Adipose tissue (tissue), 3 donors: ENCODE data around the gene CNOT8. TPM values are rescaled to one million over a fixed set of nuclear protein-coding genes. Genes with fewer than 3 reads are reported as not detected.
"Not testable (repeated sequence)": the region's sequence is repeated elsewhere in the genome, so short reads cannot be mapped to it uniquely, and the experiment has no call there.

ENCODE experiments used
- H3K27ac ChIP-seq: one replicate; pipeline ENCODE4 v1.5.1; 2013; ENCODE audit warnings: low read depth, low read length
- WGBS, 3 donors: extraction: QIAGEN DNeasy Blood & Tissue Kit; methylation state at CpG; one replicate each; pipeline ENCODE4 v1.1.7; 2013; 5-methylcytosine and 5-hydroxymethylcytosine counted together
- polyA plus RNA-seq, 3 donors: library from polyadenylated mRNA; stranded (reverse); fragments of 200-250 nt; gene quantifications; one replicate each; pipeline ENCODE4 v1.2.3, GENCODE V29; 2013
- donor health status: healthy with polysubstance abuse.
- donor health status: Bipolar disorder and iron deficiency.
- donor health status: healthy.

The CNOT8 gene
- 10 to 100 TPM; 16.6 to 52.8 (median 52.1) TPM for polyA plus RNA-seq

DNA sequence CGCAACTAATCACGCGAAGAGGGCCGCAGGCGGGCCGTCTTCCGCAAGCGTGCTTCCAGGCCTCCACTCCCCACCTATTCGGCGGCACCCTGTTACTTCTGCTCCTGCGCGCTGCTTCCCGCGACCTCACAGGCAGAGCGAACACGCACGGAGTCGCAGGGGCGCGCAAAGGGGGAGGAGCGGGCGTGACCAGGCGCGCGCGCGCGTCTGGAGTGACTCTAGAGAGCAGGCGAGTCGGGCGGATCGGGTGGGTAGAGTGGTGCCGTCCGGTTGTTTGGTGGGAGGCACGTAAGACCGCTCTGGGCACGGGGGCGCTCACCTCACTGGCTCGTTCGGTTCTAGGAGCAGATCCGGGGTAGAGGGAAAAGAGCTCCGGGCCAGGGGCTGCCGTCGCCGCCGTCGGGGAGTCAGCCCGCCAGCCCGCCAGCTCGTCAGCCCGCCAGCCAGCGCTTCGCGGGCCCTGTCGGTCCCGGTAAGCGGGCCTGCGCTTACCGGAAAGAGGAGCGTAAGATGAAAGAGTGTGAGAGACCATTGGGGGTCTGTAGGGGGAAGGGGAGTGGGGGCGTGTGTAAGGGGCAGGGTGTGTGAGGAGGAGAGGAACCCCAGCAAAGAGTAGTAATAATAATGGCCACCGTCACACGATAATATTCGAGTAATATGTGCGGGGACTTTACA lies at the start of gene CNOT8:
TSS of gene CNOT8 (plus strand) at position 331 of the 675 bp plus-strand sequence. CDS start 4,652 bp downstream, outside the sequence.
- WGBS, 3 donors: 0 to 1% (median 0%) methylated on average over 61 to 65 of the region's 65 CpGs
- peak within 1 kb of the TSS; percentile 93 for H3K27ac ChIP-seq

DNA sequence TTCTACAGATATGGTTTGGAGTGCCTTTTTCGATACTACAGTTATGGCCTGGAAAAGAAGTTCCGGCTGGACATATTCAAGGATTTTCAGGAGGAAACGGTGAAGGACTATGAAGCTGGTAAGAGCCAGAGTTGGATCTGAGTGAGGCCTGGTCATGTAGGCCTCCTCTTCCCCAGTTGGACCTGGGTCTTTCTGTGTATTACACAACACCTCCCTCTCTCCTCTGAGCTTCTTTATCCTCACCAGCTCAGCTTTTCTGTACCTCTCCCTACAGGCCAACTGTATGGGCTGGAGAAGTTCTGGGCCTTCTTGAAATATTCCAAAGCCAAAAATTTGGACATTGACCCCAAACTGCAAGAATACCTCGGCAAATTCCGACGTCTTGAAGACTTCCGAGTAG lies 47.2 kb upstream of the CNOT8 start:
- 63 to 79% (median 78%) methylated on average over 7 of the region's 7 CpGs for WGBS, 3 donors
- H3K27ac ChIP-seq: no peak overlapping the region

DNA sequence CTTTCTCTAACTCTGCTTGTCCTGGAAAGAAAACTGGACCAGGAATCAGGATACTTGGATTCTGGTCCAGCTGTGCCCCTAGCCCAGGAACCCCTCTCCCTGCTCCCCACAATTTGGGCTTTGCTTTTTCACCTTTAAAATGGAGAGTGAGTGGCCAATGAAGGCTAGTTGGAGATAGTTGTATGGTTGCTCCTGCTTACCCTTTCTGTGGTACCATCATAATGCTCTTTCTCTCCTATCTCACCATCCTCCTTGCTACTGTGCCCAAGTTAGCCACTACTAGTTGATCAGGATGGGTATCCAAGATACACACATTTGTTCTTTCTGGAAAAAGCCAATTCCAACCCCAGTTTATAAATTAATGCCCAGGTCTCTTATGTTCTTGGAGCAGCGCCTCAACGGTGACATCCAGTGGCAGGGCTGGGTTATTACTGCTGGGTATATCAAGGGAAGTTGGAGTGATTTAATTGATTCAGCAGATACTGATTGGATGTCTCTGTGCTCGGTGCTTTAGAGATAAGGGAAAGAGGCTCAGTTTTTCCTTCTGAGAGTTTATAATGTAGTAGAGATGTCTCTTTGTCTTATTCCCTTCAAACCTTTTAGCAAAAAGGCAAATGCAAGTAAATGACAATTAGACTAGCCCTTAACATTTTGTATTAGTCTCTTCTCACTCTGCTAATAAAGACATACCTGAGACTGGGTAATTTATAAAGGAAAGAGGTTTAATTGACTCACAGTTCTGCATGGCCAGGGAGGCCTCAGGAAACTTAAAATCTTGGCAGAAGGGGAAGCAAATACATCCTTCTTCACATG lies 46.6 kb upstream of the CNOT8 start:
- WGBS, 3 donors: 27 to 34% (median 34%) methylated on average over 3 of the region's 3 CpGs
- no peak overlapping the region for H3K27ac ChIP-seq

DNA sequence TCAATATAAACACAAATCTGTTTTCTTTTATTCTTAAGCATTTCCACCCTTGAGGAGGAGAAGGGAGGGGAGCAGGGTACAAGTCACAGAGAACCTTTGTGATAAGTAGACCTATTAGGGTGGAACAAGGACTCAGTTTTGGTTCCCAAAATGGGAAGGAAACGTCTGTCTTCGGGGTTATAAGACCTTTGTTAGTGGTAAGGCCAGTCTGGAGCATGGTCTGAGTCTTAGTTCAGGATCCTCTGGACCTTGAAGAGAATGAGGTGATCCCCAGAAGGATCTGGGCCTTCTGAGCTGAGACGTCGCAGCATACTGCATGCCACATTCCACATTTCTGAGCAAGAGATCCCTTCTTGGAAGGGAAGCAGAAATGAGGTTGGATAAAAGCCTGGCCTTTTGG lies 45.3 kb upstream of the CNOT8 start:
- 67 to 87% (median 73%) methylated on average over 4 of the region's 4 CpGs for whole genome bisulfite sequencing, 3 donors
- no peak overlapping the region for H3K27ac ChIP-seq

DNA sequence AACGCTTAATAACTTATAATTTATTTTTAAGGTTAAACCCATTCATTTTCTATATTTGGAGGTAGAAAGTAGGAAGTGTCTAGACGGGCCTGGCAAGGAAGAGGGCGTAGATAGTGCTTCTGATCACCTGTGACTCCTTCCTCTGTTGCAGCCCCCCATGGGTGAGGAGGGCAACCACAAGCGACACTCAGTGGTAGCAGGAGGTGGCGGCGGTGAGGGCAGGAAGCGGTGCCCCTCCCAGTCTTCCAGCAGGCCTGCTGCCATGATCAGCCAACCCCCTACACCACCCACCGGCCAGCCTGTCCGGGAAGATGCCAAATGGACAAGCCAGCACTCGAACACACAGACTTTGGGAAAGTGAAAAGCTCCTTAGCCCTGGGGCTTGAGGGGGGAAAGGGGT lies 44.7 kb upstream of the CNOT8 start:
- WGBS, 3 donors: 56 to 76% (median 56%) methylated on average over 10 of the region's 10 CpGs
- H3K27ac ChIP-seq: no peak overlapping the region

GRCh38 chr5:154815025-154815424 lies 43.4 kb upstream of the CNOT8 start:
- no peak overlapping the region for H3K27ac ChIP-seq
- 84 to 91% (median 90%) methylated on average over 11 of the region's 11 CpGs for WGBS, 3 donors

DNA sequence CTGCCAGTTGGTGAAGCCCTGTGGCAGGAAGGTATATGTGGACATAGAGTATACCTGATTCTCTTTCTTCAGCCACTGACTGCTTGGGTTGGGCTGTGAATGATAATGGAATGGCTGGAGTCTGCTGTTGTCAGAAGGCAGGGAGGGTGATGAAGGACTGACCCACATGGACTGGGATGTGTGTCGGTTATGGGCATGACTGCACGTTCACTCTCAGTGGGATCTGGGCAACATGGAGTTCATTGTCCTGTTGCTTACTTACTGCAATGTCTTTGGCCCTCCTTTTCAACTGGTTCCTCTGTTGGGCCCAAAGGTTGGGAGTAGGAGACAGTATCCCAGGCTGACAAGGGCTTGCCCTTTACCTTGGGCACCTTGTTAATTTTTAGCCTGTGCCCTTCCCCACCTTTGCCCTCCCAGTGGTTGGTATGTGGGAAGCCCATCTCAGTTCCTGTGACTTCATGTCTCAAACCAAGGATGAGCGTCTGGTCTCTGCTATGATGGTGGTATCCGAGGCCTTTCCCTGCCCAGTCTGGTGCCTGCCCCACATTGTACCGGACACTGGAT lies 42.7 kb upstream of the CNOT8 start:
- WGBS, 3 donors: 85 to 87% (median 85%) methylated on average over 5 of the region's 5 CpGs
- H3K27ac ChIP-seq: no peak overlapping the region

DNA sequence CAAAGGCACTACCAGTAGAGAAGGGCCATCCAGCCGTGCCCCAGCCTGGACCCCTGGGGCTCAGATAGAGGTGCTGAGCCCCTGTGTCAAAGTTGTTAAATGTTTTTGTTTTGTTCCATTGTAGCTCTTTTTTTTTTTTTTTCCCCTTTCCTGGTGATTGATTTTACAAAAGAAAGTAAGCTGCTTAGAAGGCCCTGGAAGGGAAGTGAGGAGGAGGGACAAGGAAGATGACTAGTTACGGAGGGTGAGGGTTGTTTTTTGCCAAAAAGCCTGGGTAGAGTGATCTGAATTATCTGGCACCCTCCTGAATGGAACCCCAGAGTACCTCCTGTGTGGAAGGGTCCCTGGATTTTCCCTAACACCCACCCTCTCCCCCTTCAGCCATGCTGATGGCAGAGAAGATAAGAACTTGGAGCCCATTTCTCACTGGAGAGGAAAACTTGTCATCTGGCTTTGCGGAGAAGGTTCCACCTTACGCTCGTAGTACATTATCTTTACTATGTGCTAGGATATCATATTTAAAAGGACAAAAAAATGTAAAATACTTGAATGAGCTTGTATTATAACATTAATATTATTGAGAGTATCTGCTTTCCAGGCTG lies 41.4 kb upstream of the CNOT8 start:
- WGBS, 3 donors: 78 to 86% (median 86%) methylated on average over 5 of the region's 5 CpGs

DNA sequence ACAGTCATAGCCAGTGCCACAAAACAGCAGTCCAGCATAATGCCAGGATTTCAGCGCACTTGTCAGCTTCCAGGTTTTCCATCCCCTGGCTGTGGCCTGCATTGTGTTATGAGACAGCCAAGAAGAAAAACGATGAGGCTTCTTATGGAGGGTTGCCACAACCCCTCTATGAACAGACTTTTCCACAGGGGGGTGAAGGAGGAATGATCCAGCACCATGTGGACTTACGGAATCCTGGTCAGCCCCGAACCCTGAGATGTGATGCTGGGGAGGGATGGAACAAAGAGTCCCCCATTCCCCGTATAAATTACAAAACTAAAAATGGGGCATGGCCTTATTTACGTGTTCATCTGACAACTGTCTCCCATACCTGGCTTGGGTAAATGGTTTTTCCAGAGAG lies 40.6 kb upstream of the CNOT8 start:
- 81 to 84% (median 84%) methylated on average over 6 of the region's 6 CpGs for WGBS, 3 donors
- H3K27ac ChIP-seq: no peak overlapping the region

More for the DNA sequence above, 41.4 kb upstream of the CNOT8 start:
- H3K27ac ChIP-seq: no peak overlapping the region

GRCh38 chr5:154818471-154819116 lies 39.8 kb upstream of the CNOT8 start:
- H3K27ac ChIP-seq: no peak overlapping the region
- WGBS, 3 donors: 76 to 87% (median 78%) methylated on average over 2 of the region's 2 CpGs

GRCh38 chr5:154819546-154819945 lies 38.9 kb upstream of the CNOT8 start:
- H3K27ac ChIP-seq: no peak overlapping the region
- WGBS, 3 donors: 78 to 87% (median 82%) methylated on average over 6 to 7 of the region's 7 CpGs

DNA sequence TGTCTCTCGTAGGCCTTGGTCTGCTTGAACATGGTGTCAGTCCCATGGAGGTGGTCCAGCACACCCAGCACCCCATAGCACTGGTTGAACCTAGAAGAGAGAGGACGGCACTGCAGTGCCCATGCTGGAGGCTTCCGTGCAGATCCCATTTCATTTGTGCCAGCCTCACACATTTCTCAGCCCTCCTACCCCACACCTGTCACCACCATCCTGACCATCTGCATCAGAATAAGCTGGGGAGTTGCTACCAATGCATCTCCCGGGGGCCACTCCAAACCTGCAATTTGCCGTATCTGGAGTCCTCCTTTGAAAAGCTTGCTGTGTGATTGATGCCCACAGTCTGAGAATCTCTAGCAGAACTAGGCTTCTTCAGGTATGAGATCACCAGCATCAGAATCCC lies 38.0 kb upstream of the CNOT8 start:
- H3K27ac ChIP-seq: no peak overlapping the region
- WGBS, 3 donors: 91 to 98% (median 94%) methylated on average over 5 of the region's 5 CpGs

- H3K27ac ChIP-seq: not testable (repeated sequence)
- 86 to 90% (median 90%) methylated on average over 5 of the region's 5 CpGs for WGBS, 3 donors
Observed at GRCh38 chr5:154822896-154823295, 35.5 kb upstream of the CNOT8 start.

- no peak overlapping the region for H3K27ac ChIP-seq
- 73 to 92% (median 83%) methylated on average over 4 of the region's 4 CpGs for WGBS, 3 donors
Observed at GRCh38 chr5:154823605-154824004, 34.8 kb upstream of the CNOT8 start.

DNA sequence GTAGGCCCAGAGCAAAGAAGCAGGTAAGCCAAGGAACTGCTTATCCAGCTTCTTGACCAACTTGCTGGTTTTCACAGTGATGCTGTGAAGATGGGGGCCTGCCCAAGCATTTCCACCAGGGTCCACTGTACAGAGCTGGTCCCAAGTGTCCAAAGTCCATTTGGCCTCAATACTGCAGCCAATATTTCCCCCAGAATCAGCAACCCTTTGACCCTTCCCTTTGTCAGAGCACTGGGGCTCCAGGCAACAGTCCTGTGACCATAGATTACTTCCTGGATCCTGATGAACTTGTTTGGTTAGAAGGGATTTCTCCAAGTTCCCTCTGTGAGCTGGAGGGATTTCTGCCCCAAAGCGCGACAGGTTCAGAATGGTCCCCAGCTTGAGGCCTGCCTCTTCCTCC lies 34.4 kb upstream of the CNOT8 start:
- H3K27ac ChIP-seq: no peak overlapping the region
- WGBS, 3 donors: 98 to 100% (median 100%) methylated on average over 2 of the region's 2 CpGs

DNA sequence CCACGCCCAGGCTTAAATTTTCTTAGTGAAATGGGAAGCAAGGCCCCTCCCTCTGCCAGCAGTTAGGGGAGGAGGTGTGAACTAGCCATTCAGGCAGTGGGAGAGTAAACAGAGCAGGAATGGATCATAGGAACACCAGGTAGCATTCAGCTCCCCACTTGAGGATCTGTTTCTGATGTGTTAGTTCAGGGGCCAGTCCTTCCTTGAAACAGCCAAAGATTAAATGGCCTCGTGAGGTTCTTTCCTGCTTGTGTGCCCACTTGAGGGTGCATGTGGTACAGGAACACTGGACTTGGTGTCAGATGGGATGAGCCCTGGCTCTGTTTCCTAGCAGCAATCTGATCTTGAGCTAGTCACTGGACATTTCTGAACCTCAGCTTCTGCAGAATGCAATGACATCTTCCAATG lies 29.2 kb upstream of the CNOT8 start:
- WGBS, 3 donors: 82 to 89% (median 87%) methylated on average over 2 of the region's 2 CpGs

GRCh38 chr5:154829589-154830218 lies 28.7 kb upstream of the CNOT8 start:
- no peak overlapping the region for H3K27ac ChIP-seq
- 82 to 89% (median 86%) methylated on average over 4 of the region's 4 CpGs for WGBS, 3 donors

More for the DNA sequence above, 29.2 kb upstream of the CNOT8 start:
- H3K27ac ChIP-seq: no peak overlapping the region

- no peak overlapping the region for H3K27ac ChIP-seq
- 90 to 96% (median 93%) methylated on average over 7 of the region's 7 CpGs for WGBS, 3 donors
Observed at GRCh38 chr5:154830219-154830595, 28.2 kb upstream of the CNOT8 start.
